Endodermal cell (in vitro differentiated cells): Measurements from ENCODE around the gene RNU6-9. TPM values are rescaled to one million over a fixed set of nuclear protein-coding genes. Genes with fewer than 3 reads are reported as not detected.

Experiments used
- DNase-seq: peaks from one replicate; pipeline ENCODE4 v3.0.0-alpha.2; 2017
- H3K27ac ChIP-seq: 2 replicates; pipeline ENCODE4 v1.5.1; 2013; ENCODE audit warnings: mild to moderate bottlenecking, low read depth, low read length, moderate library complexity
- H3K27me3 ChIP-seq: 2 replicates; pipeline ENCODE4 v1.6.1; 2013; ENCODE audit warnings: mild to moderate bottlenecking, low read length, moderate library complexity; ENCODE audit not compliant: insufficient read depth, control insufficient read depth, poor library complexity, severe bottlenecking
- H3K36me3 ChIP-seq: 2 replicates; pipeline ENCODE4 v1.7.0; 2013; ENCODE audit warnings: mild to moderate bottlenecking, low read length, moderate library complexity; ENCODE audit not compliant: control insufficient read depth, insufficient read depth
- H3K4me1 ChIP-seq: one replicate; pipeline ENCODE4 v1.7.0; 2013; ENCODE audit warnings: low read length; ENCODE audit not compliant: control insufficient read depth, insufficient read depth
- H3K4me3 ChIP-seq: 2 replicates; pipeline ENCODE4 v1.5.1; 2013; ENCODE audit warnings: mild to moderate bottlenecking, low read length, moderate library complexity
- H3K9ac ChIP-seq: 2 replicates; pipeline ENCODE4 v1.6.1; 2013; ENCODE audit warnings: mild to moderate bottlenecking, low read length, moderate library complexity; ENCODE audit not compliant: poor library complexity, severe bottlenecking; ENCODE audit errors: extremely low read depth
- H3K9me3 ChIP-seq: 2 replicates; pipeline ENCODE4 v1.6.1; 2013; ENCODE audit warnings: mild to moderate bottlenecking, low read length, moderate library complexity; ENCODE audit not compliant: control insufficient read depth
- H3K27ac Mint-ChIP-seq: 2 replicates; pipeline ENCODE4 v1.8.0; 2020; ENCODE audit warnings: mixed read lengths
- H3K27me3 Mint-ChIP-seq: 2 replicates; pipeline ENCODE4 v1.8.0; 2021; ENCODE audit warnings: mild to moderate bottlenecking, mixed read lengths; ENCODE audit not compliant: insufficient read depth
- H3K36me3 Mint-ChIP-seq: 2 replicates; pipeline ENCODE4 v1.8.0; 2020; ENCODE audit warnings: low read depth, mixed read lengths
- H3K4me1 Mint-ChIP-seq: 2 replicates; pipeline ENCODE4 v1.8.0; 2020; ENCODE audit warnings: mixed read lengths
- H3K4me3 Mint-ChIP-seq: 2 replicates; pipeline ENCODE4 v1.8.0; 2020; ENCODE audit warnings: mild to moderate bottlenecking, moderate library complexity, mixed read lengths
- H3K9me3 Mint-ChIP-seq: 2 replicates; pipeline ENCODE4 v1.8.0; 2020; ENCODE audit warnings: mild to moderate bottlenecking, mixed read lengths
- CTCF ChIP-seq: fragments of 200-600 bp; sonication (generic); conservative IDR thresholded peaks from 2 replicates; pipeline ENCODE4 v1.5.0; 2021; ENCODE audit warnings: antibody characterized with exemption, mild to moderate bottlenecking
- WGBS, 2 experiments: methylation state at CpG; one replicate each; pipeline versions ENCODE4 v1.1.5 to v1.1.7; 2013; ENCODE audit warnings: missing lambda C conversion rate in 2 of 2, mixed read lengths in 1 of 2; ENCODE audit not compliant: insufficient coverage in 1 of 2, insufficient read length in 1 of 2; 5-methylcytosine and 5-hydroxymethylcytosine counted together
- total RNA-seq, 2 donors: library from RNA; stranded (reverse); fragmentation: NEBNext Ultra II Directional in 1 of 2; extraction: Animal tissue kit (Norgen Biotek cat#: 25700) in 1 of 2; gene quantifications; 2 replicates in 1 of 2; 3 replicates in 1 of 2; pipeline ENCODE4 v1.2.1, GENCODE V29; 2021

RNU6-9 gene
- total RNA-seq, 2 donors from 2014 or later, result not detected

- H3K9me3 Mint-ChIP-seq, result peaks cover 5% of the 10 kb centered on the region
- Histone ChIP-seq H3K4me3 (no peak overlapping the region), H3K27me3 (no peaks in the 10 kb centered on the region), H3K27ac (no peak overlapping the region), H3K36me3 (peaks cover 26% of the 10 kb centered on the region), H3K9me3 (no peaks in the 10 kb centered on the region), H3K4me1 (no peaks in the 10 kb centered on the region), H3K9ac (no peak overlapping the region)
- no peaks in the 10 kb centered on the region for H3K27me3 Mint-ChIP-seq
- no peak overlapping the region for H3K27ac Mint-ChIP-seq
- H3K4me1 Mint-ChIP-seq, result peaks cover 5% of the 10 kb centered on the region
- TF ChIP-seq CTCF, result no peak
- WGBS, 2 experiments, result 91 to 92% methylated on average over 21 to 29 of the region's 29 CpGs
- peaks cover 36% of the 10 kb centered on the region for H3K36me3 Mint-ChIP-seq
- DNase-seq, result peak; percentile 50
- no peak overlapping the region for H3K4me3 Mint-ChIP-seq
These were observed 23.8 kb upstream of the RNU6-9 start for GRCh38 chr19:869245-870177.

- no peak for TF ChIP-seq CTCF
- no peak overlapping the region for H3K27ac Mint-ChIP-seq
- Histone ChIP-seq H3K9ac (no peak overlapping the region), H3K9me3 (no peaks in the 10 kb centered on the region), H3K4me1 (no peaks in the 10 kb centered on the region), H3K27me3 (no peaks in the 10 kb centered on the region), H3K27ac (no peak overlapping the region), H3K4me3 (no peak overlapping the region), H3K36me3 (peaks cover 29% of the 10 kb centered on the region)
- H3K36me3 Mint-ChIP-seq, result peaks cover 40% of the 10 kb centered on the region
- H3K4me1 Mint-ChIP-seq, result peaks cover 5% of the 10 kb centered on the region
- 78 to 93% methylated on average over 6 to 8 of the region's 8 CpGs for WGBS, 2 experiments
- H3K4me3 Mint-ChIP-seq, result no peak overlapping the region
- H3K9me3 Mint-ChIP-seq, result peaks cover 5% of the 10 kb centered on the region
- DNase-seq, result no peak
- H3K27me3 Mint-ChIP-seq, result no peaks in the 10 kb centered on the region
These were observed 23.0 kb upstream of the RNU6-9 start for GRCh38 chr19:870314-870713.

GRCh38 chr19:870963-871401 lies 22.3 kb upstream of the RNU6-9 start:
- TF ChIP-seq CTCF, result no peak
- H3K9me3 ChIP-seq, result no peaks in the 10 kb centered on the region
- Mint-ChIP-seq H3K9me3 (peaks cover 5% of the 10 kb centered on the region), H3K27ac (no peak overlapping the region), H3K4me3 (no peak overlapping the region), H3K36me3 (peaks cover 37% of the 10 kb centered on the region), H3K4me1 (peaks cover 5% of the 10 kb centered on the region), H3K27me3 (no peaks in the 10 kb centered on the region)
- H3K36me3 ChIP-seq, result peaks cover 29% of the 10 kb centered on the region
- DNase-seq, result peak; percentile 52
- no peak overlapping the region for H3K9ac ChIP-seq
- H3K27ac ChIP-seq, result no peak overlapping the region
- no peaks in the 10 kb centered on the region for H3K4me1 ChIP-seq
- H3K27me3 ChIP-seq, result no peaks in the 10 kb centered on the region
- 93 to 95% methylated on average over 15 to 28 of the region's 28 CpGs for WGBS, 2 experiments
- H3K4me3 ChIP-seq, result no peak overlapping the region
